Cortex of kidney (tissue), 1 donor: Measurements from ENCODE around the gene CCDC15.
"Not testable (repeated sequence)": the region's sequence is repeated elsewhere in the genome, so short reads cannot be mapped to it uniquely, and the experiment has no call there.

Experiments
- DNase-seq: peaks from one replicate; lab custom pipeline; 2025; lab: John Stamatoyannopoulos, UW

CCDC15 gene

DNA sequence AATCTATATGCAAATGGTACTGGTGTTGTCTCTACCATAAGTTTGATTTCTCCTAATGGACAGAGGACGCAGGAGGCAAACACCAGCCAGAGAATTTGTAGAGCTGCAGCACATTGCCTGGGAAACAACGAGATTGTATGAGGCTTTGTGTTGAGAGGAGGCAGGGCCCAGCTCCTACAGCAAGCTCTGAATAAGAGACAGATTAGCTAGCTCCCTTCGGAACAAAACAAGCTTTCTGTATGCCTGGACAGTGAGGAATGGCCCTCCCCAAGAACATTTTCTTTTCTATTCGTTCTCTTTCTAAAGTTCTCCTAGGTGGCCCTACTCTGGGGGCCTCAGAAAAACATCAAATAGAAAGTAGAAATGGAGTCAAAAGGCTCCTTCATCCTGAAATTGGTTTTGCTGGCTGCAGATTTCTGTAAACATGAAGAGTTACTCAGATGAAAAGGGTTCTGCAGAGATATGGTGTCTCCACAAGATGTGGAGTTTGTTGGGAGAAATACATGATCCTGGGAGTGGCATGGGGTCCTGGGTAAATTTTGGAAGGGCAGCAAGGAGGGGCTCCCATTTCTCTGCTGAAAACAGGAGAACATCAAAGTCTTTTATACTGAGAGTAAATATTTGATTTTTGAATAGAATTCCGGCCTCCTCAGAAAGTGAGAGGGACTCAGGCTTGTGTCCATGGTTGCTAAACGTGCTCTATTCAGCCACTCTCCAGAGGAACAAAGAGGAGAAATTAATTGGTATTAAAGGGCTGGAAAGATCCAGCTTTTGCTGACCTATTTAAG lies 11.3 kb upstream of the CCDC15 start:
- DNase-seq: no peak

GRCh38 chr11:124943254-124943616 lies 10.8 kb upstream of the CCDC15 start:
- no peak for DNase-seq

GRCh38 chr11:124943741-124944140 lies 10.3 kb upstream of the CCDC15 start:
- DNase-seq: no peak

DNA sequence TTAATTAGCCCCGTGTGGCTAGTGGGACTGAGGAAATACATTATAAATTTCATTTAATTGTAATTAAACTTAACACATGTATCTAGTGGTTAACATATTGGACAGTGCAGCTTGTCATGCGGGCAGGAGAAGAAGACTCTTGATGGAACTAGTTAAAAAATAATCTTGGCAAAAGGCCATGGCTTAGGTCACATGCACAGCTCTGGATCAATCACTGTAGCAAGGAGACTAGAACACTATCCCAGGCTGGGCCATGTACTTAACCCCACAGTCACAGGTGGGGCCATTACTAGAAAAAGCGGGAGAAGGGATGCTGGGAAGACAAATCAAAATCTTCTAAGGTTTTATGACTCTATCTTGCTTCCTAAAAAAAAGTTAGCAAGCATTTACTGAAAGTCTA lies 9.4 kb upstream of the CCDC15 start:
- no peak for DNase-seq

- no peak for DNase-seq
Observed at GRCh38 chr11:124945826-124946225, 8.2 kb upstream of the CCDC15 start.

DNA sequence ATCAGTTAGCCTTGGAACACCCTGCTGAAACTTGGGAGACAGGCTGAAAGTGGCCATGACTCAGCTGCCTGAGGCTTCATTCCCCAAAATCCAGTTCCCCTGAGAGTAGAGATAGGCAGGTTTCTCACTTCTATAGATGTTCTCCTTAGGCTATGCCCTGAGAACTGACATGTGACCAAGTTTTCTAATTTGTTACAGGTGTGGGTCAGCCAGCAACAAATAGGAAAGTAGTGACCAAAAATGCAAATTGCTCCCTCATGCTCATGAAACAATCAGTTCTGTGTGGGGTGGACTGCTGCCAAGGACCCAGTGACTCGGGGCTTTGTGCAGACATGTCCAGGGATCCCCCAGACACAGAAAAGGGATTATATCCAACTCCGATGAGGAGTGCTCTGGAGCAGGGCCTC lies 7.3 kb upstream of the CCDC15 start:
- no peak for DNase-seq

DNA sequence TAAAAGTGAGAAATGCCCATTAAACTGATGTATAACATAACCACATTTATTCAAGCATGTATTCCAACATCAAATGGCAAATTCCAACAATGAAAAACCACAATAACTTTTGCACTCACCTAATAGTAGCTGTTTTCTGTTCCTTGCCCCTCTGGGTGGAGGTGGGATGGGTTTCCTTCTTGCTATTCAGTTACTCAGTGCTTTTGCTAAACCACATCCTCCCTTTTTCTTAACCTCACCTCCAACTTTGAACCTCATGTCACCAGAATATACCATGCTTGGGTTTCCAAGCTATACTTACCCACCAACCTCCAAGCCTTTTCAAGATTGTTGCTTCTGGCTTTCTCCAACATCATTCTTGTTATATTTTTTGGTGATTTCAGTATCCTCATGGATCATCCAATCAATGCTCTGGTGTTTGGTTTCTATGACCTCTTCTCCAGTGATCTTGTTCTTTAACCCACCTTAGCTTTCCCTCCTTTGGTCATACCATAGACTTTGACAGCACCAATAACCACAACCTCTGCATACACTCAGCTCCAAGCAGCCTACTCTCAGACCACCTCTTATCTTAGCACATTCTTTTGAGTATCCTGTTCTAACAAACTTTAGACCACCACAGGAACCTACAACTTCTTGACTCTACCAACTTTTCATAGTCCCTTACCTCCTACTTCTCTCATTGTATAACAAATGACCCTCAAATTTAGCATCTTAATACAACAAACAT lies 3.2 kb upstream of the CCDC15 start:
- DNase-seq: no peak

- DNase-seq: no peak
Observed at GRCh38 chr11:124951341-124951740, 2.7 kb upstream of the CCDC15 start.

- no peak for DNase-seq
Observed at GRCh38 chr11:124954590-124954955, 571 bp downstream of the CCDC15 start.

DNA sequence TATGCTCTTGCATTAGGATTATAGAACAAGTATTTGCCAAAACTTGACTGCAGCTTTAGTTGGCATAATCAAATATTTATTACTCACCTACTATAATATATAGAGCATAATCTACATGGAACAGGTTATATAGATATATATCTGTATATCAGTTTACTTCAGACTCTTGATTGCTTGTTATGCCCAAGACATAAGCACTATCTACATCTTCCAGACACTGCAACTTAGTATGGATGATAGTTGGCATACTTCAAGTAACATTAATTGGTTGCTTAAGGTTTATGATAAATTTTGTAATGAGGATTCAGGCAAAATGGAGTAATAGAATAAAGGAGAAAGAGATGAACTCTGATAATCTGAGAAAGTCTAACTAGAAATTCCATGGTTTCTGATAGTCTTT lies 1.0 kb downstream of the CCDC15 start:
- DNase-seq: no peak

- DNase-seq: no peak
Observed at GRCh38 chr11:124961972-124962609, 8.1 kb downstream of the CCDC15 start.

- not testable (repeated sequence) for DNase-seq
Observed at GRCh38 chr11:124968197-124968596, 14.2 kb downstream of the CCDC15 start.

DNA sequence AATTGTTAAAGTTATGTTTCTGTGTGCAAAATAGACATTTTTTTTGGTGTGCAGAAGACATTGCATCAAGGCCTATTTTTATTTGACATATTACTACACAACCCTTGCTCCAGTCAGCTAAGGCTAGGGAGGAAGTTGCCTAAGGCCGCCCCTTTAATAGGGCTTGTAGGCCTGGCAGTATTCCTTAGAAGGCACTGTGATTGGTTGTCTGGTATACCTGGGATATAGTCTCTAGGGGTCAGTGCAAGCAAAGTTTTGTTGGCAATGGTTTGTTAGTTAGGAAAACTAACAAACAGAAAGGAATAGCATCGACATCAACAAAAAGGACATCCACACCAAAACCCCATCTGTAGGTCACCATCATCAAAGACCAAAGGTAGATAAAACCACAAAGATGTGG lies 16.9 kb downstream of the CCDC15 start:
- DNase-seq: no peak

GRCh38 chr11:124971810-124972209 lies 17.8 kb downstream of the CCDC15 start:
- DNase-seq: no peak

DNA sequence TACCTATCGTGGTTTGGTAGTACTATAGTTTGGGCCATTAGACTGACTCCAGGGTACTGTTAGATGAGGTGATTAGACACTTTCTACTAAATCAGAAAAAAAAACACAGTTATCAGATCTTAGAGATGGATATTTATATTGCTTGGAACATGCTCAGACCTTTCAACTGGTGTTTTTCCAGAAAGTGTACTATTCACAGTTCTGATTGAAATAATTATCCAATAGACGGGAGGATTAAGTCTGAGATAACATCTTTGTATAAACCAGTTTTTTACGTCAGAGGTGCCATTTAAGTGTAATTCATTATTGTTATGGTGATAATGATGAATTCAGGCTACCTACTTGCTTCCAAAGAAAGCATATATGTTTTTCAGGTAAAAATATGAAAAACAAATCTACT lies 22.5 kb downstream of the CCDC15 start:
- DNase-seq: no peak

- DNase-seq: no peak
Observed at GRCh38 chr11:124977006-124977405, 23.0 kb downstream of the CCDC15 start.

DNA sequence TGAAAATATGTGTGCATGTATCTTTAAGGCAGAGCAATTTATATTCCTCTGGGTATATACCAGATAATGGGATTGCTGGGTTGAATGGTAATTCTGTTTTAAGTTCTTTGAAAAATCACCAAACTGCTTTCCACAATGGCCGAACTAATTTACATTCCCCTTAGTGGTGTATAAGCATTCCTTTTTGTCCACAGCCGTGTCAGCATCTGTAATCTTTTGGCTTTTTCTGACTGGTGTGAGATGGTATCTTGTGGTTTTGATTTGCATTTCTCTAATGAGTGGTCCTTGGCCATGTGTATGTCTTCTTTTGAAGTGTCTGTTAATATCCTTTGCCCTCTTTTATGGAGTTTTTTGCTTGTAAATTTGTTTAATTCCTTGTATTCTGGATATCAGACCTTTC lies 24.3 kb downstream of the CCDC15 start:
- no peak for DNase-seq

GRCh38 chr11:124982043-124982442 lies 28.0 kb downstream of the CCDC15 start:
- DNase-seq: no peak

DNA sequence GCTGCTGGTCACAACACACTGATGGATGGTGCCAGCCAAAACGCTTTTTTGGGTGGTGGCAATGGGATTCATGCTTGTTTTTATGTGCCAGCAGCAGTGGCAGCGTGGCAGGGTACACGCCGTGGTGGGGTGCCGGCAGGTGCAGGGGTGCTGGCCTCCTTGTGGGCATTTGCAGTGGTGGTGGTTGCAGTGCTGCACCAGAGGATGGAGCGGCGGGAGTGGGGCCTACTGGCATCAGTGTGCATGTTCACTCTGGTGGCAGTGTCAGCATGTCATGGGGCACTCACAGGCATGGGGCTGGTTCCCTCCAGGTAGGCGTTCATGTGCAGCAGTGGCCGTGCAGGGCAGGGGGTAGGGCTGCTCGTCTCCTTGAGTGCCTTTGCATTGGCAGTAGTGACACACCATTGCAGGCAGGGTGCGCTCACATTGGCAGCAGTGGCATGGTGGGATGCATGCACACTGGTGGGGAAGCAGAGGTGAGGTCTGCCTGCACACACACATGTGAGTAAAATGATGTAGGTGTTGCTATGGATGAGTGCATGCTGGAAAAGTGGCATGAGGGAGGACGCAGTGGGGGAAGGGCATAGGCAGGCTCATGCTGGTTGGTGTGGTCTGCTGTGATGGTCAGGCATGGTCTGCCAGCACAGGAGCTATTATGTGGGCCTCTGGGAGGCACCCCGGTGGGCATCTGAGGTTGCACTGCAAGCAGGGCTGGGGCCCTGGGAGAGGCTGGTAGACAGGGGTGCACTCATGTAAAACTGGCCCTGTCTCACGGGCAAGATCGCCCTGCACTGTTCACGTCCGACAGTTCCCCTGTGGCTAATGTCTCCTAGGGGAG lies 29.9 kb downstream of the CCDC15 start:
- no peak for DNase-seq

- DNase-seq: no peak
Observed at GRCh38 chr11:124984512-124984854, 30.5 kb downstream of the CCDC15 start.

DNA sequence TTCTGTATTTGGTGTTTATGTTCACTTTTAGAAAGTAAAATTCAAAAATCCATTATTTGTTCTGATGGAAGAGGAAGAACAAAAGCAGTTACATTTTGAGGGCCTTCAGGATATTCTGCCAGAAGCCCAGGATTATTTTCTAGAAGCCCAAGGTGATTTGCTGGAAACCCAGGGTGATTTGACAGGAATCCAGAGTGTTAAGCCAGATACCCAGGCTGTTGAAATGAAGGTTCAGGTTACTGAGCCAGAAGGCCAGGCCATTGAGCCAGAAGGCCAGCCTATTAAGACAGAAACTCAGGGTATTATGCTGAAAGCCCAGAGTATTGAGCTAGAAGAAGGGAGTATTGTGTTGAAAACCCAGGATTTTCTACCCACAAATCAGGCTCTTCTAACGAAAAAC lies 33.1 kb downstream of the CCDC15 start:
- DNase-seq: no peak

DNA sequence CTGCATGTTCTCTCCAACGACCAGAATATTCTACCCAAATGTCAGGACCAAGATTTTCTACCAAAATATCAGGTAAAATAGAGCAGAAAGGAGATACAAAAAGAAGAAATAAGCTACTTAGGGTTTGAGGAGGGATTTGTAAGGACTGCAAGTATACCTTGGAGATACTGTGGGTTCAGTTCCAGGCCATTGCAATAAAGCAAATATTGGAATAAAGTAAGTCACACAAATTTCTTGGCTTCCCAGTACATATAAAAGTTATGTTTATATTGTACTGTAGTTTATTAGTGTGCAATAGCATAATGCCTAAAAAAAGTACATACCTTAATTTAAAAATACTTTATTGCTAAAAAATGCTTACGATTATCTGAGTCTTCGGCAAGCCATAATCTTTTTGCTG lies 34.1 kb downstream of the CCDC15 start:
- DNase-seq: no peak
